RWPE2 (cell line): Measurements from ENCODE around the gene NUTM2F.
A peak's percentile ranks its signal among the peaks of the same experiment; 100 is the strongest.
"Not testable (repeated sequence)": the region's sequence is repeated elsewhere in the genome, so short reads cannot be mapped to it uniquely, and the experiment has no call there.

ENCODE experiments used
- ATAC-seq: fragments of 200-7000 bp; cut with Tn5 transposase; 3 replicates; pipeline ENCODE4 v1.9.1; 2021; ENCODE audit warnings: low read depth
- DNase-seq: peaks from one replicate; pipeline ENCODE4 v3.0.0-alpha.2; 2020; ENCODE audit warnings: low spot score
- H3K27ac ChIP-seq: fragments of 450-650 bp; 2 replicates; pipeline ENCODE4 v1.5.1; 2017; ENCODE audit warnings: mild to moderate bottlenecking; ENCODE audit not compliant: poor library complexity, severe bottlenecking
- H3K27me3 ChIP-seq: fragments of 250-450 bp; sonication (Bioruptor Pico); 2 replicates; pipeline ENCODE4 v1.5.1; 2021; ENCODE audit warnings: mild to moderate bottlenecking, moderate library complexity; ENCODE audit not compliant: insufficient read depth, poor library complexity, severe bottlenecking
- H3K36me3 ChIP-seq: fragments of 250-450 bp; sonication (Bioruptor Pico); 2 replicates; pipeline ENCODE4 v1.5.1; 2020; ENCODE audit warnings: low read depth, mild to moderate bottlenecking, moderate library complexity
- H3K4me1 ChIP-seq: fragments of 250-450 bp; sonication (Bioruptor Pico); 2 replicates; pipeline ENCODE4 v1.5.1; 2021; ENCODE audit warnings: mild to moderate bottlenecking, moderate library complexity; ENCODE audit not compliant: insufficient read depth, poor library complexity, severe bottlenecking
- H3K4me3 ChIP-seq: fragments of 250-450 bp; sonication (Bioruptor Pico); 2 replicates; pipeline ENCODE4 v1.5.1; 2021; ENCODE audit warnings: mild to moderate bottlenecking, moderate library complexity; ENCODE audit not compliant: severe bottlenecking
- H3K9me3 ChIP-seq: fragments of 250-450 bp; sonication (Bioruptor Pico); 2 replicates; pipeline ENCODE4 v1.5.1; 2021; ENCODE audit warnings: mild to moderate bottlenecking, moderate library complexity; ENCODE audit not compliant: severe bottlenecking
- CTCF ChIP-seq: fragments of 450-650 bp; IDR thresholded peaks from one replicate; pipeline ENCODE4 v1.5.1; 2017; ENCODE audit warnings: mild to moderate bottlenecking, moderate library complexity; ENCODE audit not compliant: poor library complexity, severe bottlenecking

Gene NUTM2F

DNA sequence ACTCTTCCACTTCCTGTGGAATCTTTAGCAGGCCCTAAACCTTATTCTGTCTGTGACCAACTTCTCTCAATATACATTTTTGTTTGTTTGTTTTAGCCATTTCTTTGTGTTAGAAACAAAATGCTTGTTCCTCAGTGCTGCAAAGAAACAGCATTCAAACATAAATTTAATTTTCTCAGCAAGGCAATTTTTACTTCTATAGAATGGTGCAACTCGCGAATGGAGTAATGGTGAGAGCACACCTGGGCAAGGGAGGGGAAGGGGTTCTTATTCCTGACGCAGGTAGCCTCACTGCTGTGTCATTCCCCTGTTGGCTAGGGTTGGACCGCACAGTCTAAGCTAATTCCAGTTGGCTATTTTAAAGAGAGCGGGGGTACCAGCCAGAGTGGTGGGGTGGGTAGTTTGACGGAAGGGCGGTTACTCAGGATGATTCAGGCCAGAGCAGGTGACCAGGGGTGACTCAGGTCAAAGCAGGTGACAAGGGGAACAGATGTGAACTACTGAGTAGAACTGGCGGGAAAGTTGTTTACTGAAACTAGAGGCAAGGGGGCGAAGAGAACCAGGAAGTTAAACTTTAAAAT is 47.9 kb downstream of the NUTM2F start:
- Histone ChIP-seq H3K9me3 (no peaks in the 10 kb centered on the region), H3K36me3 (peaks cover 9% of the 10 kb centered on the region)
- no peak for TF ChIP-seq CTCF

DNA sequence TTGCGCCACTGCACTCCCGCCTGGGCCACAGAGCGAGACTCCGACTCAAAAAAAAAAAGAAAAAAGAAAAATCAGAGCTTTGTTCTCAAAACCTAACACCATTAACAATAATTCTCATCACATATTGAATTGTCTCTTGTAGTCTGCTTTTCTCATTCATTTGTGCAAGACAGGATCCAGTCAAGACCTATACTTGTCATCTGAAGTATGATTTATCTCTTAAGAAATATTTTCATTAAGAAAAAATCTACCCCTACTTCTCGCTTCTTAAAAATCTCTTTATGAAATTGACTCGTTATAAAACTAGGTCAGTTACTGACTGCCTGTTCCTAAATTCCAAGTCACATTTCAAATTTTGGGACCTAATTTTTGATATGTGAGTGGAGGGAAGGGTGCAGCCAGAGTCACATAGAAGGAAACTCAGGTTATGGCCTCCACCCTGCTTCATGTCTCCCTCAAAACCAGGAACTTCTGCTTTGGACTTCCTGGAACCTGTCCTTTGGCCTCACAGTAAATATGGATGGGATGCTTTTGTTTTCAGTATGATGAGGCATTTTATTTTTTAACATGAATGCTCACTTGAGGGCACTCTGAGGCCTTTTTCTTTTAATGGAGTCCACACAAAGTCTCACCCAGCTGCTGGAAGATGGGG is 50.4 kb downstream of the NUTM2F start:
- H3K27me3 ChIP-seq, result no peaks in the 10 kb centered on the region
- peaks cover 9% of the 10 kb centered on the region for H3K36me3 ChIP-seq
- DNase-seq (no peak), ATAC-seq (no peak)
- H3K9me3 ChIP-seq, result no peaks in the 10 kb centered on the region
- H3K4me3 ChIP-seq, result no peak overlapping the region
- no peak for TF ChIP-seq CTCF
- H3K27ac ChIP-seq, result peak overlapping the region; percentile 35
- H3K4me1 ChIP-seq, result peaks cover 12% of the 10 kb centered on the region

More for the DNA sequence above, 47.9 kb downstream of the NUTM2F start:
- H3K4me3 ChIP-seq, result no peak overlapping the region
- H3K4me1 ChIP-seq, result peaks cover 12% of the 10 kb centered on the region
- no peak overlapping the region for H3K27ac ChIP-seq
- DNase-seq (no peak), ATAC-seq (no peak)
- H3K27me3 ChIP-seq, result no peaks in the 10 kb centered on the region

DNA sequence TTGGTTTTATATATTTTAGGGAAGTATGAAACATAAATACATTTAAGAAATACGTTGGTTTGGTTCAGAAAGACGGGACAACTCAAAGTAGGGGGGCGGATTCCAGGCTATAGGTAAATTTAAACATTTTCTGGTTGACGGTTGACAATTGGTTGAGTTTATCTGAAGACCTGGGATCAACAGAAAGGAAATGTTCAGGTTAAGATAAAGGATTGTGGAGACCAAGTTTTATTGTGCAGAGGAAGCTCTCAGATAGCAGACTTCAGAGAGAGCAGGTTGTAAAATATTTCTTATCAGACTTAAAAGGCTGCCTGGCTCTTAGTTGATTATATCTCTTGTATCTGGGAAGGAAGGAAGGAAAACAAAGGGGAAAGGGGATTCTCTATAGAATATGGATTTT is 51.4 kb downstream of the NUTM2F start:
- not testable (repeated sequence) for H3K4me3 ChIP-seq, DNase-seq, H3K9me3 ChIP-seq, ATAC-seq, H3K27ac ChIP-seq, H3K36me3 ChIP-seq, H3K27me3 ChIP-seq
- H3K4me1 ChIP-seq, result peaks cover 12% of the 10 kb centered on the region

DNA sequence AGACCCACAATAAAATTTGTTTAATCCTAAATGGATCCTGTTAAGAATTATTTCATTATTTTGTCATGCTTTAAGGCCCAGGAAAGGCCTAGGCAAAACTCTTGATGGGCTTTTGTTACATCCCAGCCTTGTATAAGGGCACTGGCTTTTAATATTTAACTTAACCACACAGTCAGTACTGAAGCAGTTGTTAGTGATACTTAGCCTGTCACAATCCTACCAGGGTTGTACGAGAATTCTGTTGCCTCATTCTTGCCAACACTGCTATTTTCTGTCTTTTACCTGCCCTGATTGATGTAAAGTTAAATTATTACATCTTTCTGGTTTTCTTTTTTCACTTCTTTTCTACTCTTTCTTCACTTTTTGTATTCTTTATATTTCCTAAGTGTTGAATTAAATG is 58.4 kb downstream of the NUTM2F start:
- H3K27ac ChIP-seq, result no peak overlapping the region

DNA sequence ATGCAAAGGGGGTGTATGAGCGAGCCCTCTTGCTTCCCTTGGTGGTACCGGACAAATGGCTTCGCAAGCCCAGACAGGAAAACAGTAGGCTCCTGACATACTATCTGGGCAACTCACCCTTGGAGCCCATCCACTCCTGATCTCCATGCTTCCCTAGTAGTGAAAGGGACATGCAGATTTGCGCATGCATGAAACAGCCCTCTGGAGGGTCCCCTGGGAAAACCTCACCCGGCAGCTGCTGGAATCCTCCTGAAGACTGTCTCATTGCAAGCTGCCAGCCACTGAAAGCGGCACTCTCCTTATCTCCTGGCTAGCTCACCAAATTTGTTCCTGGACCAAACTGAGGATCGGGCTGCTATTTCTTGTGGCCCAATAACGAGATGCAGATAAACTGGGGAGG is 59.2 kb downstream of the NUTM2F start:
- H3K27me3 ChIP-seq, result no peaks in the 10 kb centered on the region
- H3K4me1 ChIP-seq, result no peaks in the 10 kb centered on the region
- ATAC-seq, result no peak
- H3K27ac ChIP-seq, result no peak overlapping the region
- TF ChIP-seq CTCF, result no peak
- no peaks in the 10 kb centered on the region for H3K9me3 ChIP-seq
- no peak for DNase-seq
- H3K4me3 ChIP-seq, result no peak overlapping the region
- H3K36me3 ChIP-seq, result no peaks in the 10 kb centered on the region; the same call in 1 of the 2 replicates

More for the DNA sequence above, 58.4 kb downstream of the NUTM2F start:
- H3K9me3 ChIP-seq, result no peaks in the 10 kb centered on the region
- no peak overlapping the region for H3K4me3 ChIP-seq
- H3K4me1 ChIP-seq, result no peaks in the 10 kb centered on the region
- no peaks in the 10 kb centered on the region for H3K36me3 ChIP-seq
- ATAC-seq, result no peak
- no peak for DNase-seq
- H3K27me3 ChIP-seq, result no peaks in the 10 kb centered on the region
- TF ChIP-seq CTCF, result no peak
